H4 (cell line): ENCODE data around the gene NKX2-2. TPM values are rescaled to one million over a fixed set of nuclear protein-coding genes. Genes with fewer than 3 reads are reported as not detected.

Experiments
- DNase-seq: peaks from one replicate; pipeline ENCODE4 v3.0.0-alpha.2; 2015; ENCODE audit warnings: low spot score
- total RNA-seq: library from RNA; depleted of rRNA; stranded (reverse); fragments of >200 nt; shearing (Covaris generic); gene quantifications from 2 replicates; pipeline ENCODE4 v1.2.3, GENCODE V29; 2014

Gene NKX2-2
- total RNA-seq, 1 experiment from 2014 or later: 0.56 TPM

- DNase-seq: no peak
Measured at GRCh38 chr20:21521596-21522480, 8.0 kb upstream of the NKX2-2 start.

DNA sequence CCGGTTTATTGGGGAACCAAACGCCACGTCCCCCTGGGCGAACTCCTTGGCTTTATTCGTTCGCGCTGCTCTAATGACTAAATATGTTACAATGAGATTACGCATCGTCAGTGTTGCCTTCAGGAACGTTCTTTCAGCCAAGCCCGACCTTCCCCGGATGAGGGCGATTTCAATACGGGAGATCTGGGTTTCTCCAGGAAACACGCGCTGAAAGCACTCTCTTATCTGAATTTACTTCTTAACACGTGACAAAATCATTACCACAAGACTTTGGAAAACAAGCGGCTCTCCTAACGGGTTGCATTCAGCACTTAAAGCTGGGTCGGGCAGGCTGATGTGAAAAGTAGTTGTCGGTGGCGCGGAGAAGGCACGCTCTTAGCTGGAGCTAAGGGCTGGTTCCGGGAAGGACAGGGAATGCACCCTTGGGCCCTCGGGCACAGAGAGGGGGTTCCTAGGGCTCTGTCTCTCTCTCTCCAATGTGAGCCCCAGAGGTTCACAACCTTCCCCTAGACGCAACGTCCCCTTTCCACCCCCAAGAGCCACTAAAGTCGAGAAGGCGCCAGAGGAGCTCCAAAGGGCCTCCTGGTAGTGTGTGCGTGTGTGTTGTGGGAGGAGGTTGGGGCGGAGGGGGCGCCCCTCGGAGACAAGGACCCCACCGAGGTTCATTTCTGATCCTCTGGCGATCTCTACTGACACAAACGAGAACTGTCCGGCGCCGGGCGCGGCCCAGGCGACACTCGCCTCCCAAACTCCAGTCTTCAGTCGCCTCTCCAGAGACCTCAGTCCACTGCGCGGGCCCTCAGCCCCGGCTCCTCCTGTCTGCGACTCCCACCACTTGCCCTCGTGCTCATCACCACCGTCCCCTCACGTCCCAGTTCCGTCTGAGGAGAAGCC is 7.1 kb upstream of the NKX2-2 start:
- no peak for DNase-seq

- no peak for DNase-seq
Measured at GRCh38 chr20:21519136-21519584, 5.3 kb upstream of the NKX2-2 start.

DNA sequence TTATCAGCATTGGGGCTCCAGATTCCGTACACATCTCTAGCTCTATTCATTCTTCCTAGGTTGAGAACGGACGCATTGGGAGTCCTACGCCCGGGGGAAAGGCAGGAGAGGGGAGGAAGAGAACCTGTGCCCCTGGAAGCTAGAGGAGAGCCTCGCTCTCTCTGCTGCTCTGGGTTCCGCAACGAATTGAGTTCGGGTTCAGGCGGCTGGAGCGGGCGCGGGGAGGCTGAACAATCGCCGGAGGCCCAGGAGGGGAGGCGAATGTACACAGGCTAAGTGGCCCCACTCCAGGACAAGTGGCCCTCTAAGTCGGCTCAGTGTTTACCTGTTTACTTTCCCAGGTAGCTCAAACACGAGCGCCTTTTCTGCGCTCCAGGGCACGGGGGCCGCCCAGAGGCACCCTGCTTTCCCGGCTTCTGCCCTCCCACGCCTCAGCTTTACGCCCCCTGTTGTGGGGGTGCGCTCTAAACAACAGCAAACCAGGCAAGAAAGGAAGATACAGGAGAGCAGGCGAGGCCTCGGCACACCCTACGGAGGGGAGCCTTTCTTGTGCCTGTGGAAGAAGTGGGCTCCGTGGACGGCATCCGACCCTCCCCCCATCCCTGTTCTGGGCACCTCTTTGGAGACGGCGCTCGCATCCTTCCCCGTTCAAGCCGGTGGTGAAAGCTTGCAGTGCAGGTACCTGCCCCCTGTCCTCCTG is 4.6 kb upstream of the NKX2-2 start:
- DNase-seq: no peak

DNA sequence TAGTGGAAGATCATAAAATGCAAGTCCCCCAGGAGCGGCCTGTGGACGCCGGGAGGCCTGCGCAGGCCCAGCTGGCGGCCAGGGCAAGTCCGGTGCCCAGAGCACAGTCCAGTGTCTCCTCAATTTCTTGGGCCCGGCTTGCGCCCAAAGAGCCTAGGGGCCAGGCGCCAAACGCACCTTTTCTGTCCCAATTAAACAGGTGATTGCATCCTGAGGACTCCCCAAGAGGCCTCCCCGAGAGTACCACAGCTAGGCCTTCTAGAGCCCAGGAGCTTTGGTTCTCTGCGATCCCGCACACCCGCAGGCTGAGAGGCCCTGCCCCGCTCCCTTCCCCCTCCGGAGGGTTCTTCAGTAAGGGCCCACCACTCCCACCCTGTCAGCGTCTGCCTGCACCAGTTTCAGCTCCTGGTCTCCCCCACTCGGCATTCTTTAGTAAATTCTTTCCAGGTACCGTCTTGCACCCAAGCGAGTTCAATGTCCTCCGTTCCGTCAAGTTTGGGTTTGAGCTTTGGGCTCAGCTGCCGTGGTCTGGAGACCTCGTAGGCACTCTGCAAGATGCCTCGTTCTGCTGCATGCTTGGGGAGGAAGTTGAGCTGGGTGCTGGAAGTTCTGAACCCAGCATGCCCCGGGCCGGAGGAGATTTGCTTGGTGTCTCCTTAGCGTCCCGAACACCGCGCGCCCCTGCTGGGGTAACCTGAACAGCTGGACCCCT is 3.9 kb upstream of the NKX2-2 start:
- DNase-seq: no peak

DNA sequence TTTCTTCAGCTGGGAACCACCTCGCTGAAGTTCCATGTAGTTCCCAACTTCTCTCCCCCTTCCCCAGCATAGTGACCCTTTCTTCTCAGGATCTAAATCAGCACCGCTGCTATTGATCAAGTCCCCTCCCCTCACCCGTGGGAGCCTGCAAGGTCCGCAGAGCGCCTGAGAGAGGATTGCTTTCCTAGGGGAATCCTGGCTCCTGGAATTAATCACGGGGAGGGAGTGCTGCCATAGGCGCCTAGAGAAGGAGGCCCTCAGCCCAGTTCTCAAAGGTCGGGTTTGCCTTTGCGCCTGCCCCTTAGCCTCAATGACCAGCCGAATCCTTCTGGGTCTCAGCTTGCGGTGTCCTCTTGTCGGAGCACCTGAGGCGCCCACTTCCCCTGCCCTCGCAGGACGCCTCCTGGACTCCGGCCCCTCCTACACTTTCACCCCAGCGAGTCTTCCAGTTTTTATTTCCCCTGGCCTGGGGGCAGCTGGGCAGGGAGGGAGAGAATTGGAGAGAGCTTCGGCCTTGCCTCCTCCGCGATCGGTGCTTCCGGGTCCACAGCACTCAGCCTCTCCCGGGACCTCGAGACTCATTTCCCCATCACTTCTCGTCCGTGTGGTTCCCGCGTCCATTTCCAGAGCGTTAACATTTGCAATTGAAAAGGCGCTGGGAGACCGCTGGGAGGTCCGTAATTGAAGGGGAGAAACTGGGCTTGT is 3.1 kb upstream of the NKX2-2 start:
- no peak for DNase-seq

GRCh38 chr20:21516180-21516567 is 2.3 kb upstream of the NKX2-2 start:
- DNase-seq: no peak

DNA sequence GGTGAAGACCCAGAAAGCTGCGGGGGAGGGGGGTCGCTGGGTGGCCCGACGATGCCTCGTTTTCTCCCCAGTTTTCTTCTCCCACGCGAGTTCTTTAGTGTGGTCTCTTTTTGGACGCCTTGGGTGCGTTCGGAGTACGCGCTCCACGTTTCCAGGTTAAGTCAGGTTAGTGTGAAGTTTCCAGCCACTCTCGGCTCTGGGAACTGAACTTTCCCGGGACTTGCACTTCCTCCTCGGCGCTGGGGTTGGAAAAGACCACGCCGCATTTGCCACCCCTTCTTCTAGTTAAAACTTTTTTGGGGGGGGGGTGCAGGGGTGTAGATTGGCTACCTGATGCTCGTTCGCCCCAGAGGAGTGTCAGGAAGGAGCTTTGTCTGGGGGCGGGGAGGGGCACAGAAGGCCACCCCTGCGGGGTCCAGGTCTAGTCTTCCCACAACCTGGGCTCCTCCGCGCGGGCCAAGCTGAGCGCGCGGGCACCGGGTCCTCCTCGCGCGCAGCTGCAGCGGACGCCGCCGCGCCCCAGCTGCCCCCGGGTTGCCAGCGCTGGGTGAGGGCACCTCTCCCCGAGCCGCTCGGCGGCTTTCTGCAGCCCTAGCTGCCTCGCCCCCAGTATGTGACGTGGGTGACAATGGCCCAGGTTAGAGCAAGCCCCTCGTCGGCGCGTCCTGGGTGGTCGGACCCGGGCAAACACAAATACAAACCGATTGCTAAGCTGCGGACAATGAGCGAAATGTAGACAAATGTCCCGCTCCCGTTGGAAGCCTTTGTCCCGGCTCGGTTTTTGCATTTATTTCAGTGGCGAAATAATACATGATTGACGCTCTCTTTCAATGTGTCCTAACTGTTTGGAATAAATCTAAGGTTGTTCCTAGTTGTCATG is 1.7 kb upstream of the NKX2-2 start:
- no peak for DNase-seq

DNA sequence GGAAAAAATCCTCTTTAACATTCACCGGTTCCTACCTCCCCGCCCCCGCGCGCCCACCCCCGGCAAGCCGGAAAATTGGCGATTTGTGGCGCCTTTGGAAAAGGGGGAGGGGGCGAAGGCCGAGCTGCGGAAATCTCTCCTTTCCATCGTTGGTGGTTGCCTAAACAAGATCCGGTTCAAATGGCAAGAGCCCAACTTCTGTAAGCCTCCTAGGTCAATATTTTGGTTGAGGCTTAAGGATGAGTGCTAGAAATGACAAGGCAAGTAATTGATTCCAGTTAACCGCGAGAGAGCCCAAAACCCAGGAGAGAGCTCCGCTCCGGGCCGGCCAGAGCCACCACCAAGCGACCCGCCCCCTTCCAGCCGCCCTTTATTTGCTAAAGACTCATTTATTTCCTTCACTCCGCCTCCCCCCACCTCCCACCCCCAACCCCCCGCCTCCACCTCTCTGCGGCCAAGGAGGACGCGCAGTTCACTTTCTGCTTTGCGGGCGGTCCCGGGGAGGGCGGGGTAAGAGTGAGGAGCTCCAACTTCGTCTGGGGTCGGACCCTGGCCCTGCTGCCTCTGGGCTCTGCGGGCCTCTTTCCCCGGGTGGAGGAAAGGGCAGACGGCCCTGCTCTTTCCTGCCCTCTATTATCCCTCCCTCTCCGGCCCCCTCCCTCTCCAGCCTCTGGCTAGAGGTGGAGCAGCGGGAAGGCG is 838 bp upstream of the NKX2-2 start:
- DNase-seq: no peak

GRCh38 chr20:21513181-21513663 is 642 bp downstream of the NKX2-2 start:
- no peak for DNase-seq

DNA sequence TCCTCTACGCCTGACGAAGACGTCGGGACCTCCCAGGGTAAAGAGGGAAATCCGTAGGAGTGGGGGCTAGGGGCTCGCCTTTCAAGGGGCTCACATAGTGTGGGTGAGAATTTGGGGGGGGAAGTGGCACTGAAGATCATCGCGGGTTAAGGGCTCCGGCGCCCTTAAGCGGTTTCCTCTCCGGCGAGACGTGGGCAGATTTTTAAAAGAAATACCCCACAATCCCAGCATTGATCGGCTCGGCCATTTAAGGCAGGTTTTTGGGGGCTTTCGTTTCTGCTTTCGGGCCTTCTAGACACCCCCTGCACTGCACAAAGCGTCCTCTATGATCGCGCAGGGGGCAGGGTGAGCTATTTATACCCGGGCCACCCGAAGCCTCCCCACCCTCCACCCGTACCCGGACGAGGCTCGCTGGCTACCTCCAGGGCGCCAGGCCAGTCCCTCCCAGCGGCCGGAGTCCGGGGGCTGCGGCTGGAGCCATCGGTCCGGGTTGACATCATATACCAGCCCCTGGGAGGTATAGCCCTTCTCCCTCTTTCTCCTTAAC is 1.2 kb downstream of the NKX2-2 start:
- no peak for DNase-seq

DNA sequence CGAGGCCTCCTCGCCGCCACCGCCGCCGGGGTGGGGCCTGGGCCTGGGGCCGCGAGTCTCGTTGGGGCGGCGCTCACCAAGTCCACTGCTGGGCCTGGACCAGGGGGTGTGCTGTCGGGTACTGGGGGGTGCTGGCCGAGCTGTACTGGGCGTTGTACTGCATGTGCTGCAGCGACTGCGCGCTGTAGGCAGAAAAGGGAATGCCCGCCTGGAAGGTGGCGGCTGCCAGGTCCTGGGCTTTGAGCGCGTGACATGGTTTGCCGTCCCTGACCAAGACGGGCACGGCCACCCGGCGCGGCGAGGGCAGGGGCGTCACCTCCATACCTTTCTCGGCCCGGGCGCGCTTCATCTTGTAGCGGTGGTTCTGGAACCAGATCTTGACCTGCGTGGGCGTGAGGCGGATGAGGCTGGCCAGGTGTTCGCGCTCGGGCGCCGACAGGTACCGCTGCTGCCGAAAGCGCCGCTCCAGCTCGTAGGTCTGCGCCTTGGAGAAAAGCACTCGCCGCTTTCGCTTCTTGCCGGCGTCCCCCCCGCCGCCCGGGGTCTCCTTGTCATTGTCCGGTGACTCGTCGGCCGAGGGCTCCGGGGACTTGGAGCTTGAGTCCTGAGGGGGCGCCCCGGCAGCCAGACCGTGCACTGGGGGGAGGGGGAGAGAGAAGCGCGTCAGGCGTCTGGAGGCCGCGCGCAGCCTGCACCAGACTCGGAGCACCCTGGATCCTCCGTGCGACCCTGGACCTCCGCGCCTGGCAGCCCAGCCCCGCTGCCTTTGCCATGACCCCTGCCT is 1.8 kb downstream of the NKX2-2 start:
- no peak for DNase-seq

GRCh38 chr20:21511485-21511849 is 2.4 kb downstream of the NKX2-2 start:
- DNase-seq: no peak

DNA sequence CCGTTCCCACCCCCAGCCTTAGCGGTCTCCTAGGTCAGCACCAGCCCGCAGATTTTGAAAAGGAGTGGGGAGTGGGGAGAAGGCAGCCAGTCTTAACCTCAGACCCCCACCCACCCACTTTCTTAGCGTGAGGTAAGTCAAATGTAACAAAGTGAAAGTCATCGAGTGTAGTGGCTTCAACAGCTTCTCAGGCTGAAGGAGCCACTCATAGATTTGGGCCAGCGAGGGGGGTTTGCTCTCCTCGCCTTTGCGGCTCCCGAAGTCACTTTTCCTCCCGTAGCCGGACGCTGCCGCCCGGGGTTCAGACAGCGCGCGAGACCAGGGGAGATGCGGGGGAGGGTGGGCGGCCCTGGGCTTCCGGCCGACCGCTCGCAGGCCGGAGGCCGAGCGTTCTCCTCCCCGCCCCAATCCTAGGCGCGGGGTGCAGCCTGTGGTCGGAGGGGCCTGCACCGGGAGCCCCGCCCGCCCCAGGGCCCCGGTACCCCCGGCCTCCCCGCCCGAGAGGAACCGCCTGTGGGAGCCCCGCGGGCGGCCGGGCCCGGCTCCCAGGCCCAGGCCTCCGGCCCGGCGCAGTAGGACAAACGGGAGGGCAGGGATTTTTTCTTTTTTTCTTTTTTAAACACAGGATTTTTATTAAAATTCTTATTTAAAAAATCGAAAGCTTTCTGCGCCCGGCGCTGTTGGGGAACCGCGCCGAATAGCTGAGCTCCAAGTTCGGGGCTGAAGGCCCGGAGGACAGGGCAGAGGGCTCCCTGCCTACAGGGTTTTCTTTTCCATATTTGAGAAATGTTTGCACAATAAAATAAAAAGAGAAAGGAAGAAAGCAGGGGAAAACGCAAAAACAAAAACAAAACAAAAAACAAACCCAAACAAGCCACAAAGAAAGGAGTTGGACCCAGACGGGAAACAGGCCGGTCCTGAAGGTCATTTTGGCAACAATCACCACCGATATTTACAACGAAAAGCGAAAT is 3.2 kb downstream of the NKX2-2 start:
- no peak for DNase-seq

DNA sequence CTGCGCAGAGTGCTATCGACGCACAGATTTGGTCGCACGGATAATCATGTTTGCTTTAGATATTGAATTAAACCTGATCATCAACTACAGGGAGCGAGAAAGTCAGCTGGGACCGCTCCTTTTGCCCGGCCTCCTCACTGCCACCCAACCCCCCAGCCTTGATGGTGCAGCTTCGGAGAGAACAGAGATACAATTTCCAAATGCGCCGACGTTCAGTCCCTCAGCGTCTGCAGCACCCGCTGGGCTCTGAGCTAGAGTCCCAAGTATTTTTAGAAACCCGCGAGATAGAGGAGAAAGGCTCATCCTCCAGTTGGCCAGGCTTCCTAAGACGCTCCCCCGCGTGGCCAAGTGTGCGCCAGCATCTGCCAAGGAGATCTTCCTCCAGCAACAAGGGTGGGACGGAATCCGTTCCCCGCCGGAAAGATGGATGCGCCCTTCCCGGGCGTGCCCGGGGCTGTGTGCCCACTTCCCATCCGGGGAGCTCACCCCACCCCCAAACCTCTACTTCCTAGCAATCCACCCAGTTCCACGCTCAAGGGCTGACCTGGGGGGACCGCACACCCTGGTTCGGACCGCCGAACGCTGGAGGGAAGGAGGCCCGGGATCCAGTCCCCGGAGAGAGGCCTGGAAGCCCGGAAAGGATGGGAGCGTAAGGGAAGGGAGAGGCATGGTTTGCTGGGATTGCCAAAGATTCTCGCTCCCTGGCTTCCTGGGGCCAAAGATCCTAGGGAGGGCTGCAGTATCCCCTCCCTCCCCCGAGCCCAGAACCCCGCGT is 4.1 kb downstream of the NKX2-2 start:
- DNase-seq: no peak

- DNase-seq: no peak
Measured at GRCh38 chr20:21509079-21509596, 4.7 kb downstream of the NKX2-2 start.
